ENCODE results near the gene CNTLN.

DNA sequence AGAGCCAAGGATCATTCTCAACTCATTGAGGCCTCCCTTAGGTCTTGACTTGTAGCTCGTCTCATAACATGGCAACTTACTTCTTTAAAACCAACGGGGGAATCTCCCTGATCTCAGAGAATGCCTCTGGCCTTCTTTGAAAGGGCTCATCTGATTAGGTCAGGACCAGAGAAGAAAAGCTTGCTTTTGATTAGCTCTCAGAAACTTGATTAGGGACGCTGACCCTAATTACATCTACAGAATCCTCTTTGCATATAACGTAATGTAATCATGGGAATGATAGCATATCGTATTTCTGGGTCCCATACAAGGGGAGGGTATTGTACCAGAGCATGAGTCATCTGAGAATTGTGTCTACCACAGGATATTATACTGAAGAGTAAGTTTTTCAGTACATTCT, 318.9 kb downstream of the CNTLN start:
- TF ChIP-seq CTCF (IDR thresholded peaks at IDR 0.05) (no peak), POLR2AphosphoS5 (IDR thresholded peaks at IDR 0.05) (no peak)

Data from transverse colon (tissue), 4 donors.